Activated CD4-positive, alpha-beta T cell treated with anti-CD3 and anti-CD28 coated beads, Interleukin-2, amount 10 ng/mL, durations not matched to agents 7 days and 5 days (primary cell): Measurements from ENCODE around the gene MICALL1. TPM values are rescaled to one million over a fixed set of nuclear protein-coding genes. Genes with fewer than 3 reads are reported as not detected.
"Not testable (repeated sequence)": the region's sequence is repeated elsewhere in the genome, so short reads cannot be mapped to it uniquely, and the experiment has no call there.

Source experiments
- CTCF ChIA-PET: fragments of 350-600 bp; sonication (Branson Sonifier 250); formaldehyde crosslinking; loops from one replicate; lab custom pipeline; 2021; ENCODE audit warnings: antibody characterized with exemption; lab: Charles Lee
- POLR2A ChIA-PET: fragments of 350-600 bp; sonication (Branson Sonifier 250); formaldehyde crosslinking; loops from one replicate; lab custom pipeline; 2021; ENCODE audit warnings: antibody characterized with exemption; lab: Charles Lee
- DNase-seq: peaks from one replicate; pipeline ENCODE4 v3.0.0-alpha.2; 2020
- H3K27ac Mint-ChIP-seq: one replicate; pipeline ENCODE4 v1.8.0; 2021; ENCODE audit warnings: mild to moderate bottlenecking, moderate library complexity, mixed read lengths
- H3K27me3 Mint-ChIP-seq: one replicate; pipeline ENCODE4 v1.8.0; 2021; ENCODE audit warnings: mixed read lengths
- H3K36me3 Mint-ChIP-seq: one replicate; pipeline ENCODE4 v1.8.0; 2021; ENCODE audit warnings: low read depth, mixed read lengths
- H3K4me1 Mint-ChIP-seq: one replicate; pipeline ENCODE4 v1.8.0; 2021; ENCODE audit warnings: mixed read lengths
- H3K4me3 Mint-ChIP-seq: one replicate; pipeline ENCODE4 v1.8.0; 2021; ENCODE audit warnings: mild to moderate bottlenecking, moderate library complexity, mixed read lengths
- H3K9me3 Mint-ChIP-seq: one replicate; pipeline ENCODE4 v1.8.0; 2021; ENCODE audit warnings: mixed read lengths
- total RNA-seq, 2 experiments: library from RNA; stranded (reverse); gene quantifications; one replicate each; pipeline ENCODE4 v1.2.3, GENCODE V29; 2021

The MICALL1 gene
- total RNA-seq, 2 experiments from 2014 or later = 27.6 to 30.7 TPM

DNA sequence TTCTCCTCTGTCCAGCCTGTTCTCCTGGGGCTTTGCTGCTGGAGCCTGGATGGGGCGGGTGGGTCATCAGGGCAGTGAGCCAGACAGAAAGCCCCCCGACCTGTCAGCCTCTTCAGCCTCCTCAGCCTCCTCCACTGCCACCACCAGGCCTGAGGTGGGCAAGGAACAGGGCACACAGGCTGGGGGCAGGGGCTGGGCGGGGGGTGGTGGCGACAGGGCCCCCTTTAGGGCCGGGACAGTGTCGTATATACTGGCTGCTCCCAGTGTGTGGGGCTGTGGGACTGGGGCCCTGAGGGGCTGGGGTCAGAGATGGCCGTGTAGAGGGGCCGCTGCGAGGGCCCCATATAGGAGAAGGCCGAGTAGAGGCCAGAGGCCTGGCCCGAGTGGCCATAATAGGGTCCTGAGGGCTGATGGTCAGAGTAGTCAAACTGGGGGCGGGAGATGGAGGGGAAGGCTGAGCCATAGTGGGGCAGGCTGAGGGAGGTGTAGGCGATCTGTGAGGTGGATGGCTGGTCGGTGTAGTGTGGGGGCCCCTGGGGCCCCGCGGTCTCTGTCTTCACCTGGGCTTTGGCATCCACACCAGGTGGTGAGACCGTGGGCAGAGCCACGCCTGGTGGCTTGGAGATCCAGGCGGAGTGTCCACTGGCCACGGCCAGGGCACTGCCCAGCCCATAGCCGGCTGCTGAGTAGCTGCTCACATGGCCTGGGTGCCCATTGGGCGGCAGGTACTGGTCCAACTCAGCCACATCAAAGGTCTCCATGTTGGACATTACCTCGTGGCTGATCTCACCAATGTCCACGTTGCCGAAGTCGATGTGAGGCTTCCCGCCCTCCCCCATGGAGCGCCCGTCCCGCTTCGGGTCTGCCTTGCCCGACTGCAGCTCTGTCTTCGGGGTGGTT, 67.4 kb downstream of the MICALL1 start:
- Mint-ChIP-seq H3K4me3 (no peak overlapping the region), H3K27ac (no peak overlapping the region), H3K27me3 (no peaks in the 10 kb centered on the region), H3K9me3 (no peaks in the 10 kb centered on the region), H3K36me3 (peaks cover 8% of the 10 kb centered on the region), H3K4me1 (no peaks in the 10 kb centered on the region)
- CTCF ChIA-PET = interaction anchor here (0.6 to 1.3 kb wide), 2 partner anchors 19 to 25 kb away, joined by 3 read pairs; no protein-coding TSS in a partner anchor
- POLR2A ChIA-PET = no interaction called here
- no peak for DNase-seq

DNA sequence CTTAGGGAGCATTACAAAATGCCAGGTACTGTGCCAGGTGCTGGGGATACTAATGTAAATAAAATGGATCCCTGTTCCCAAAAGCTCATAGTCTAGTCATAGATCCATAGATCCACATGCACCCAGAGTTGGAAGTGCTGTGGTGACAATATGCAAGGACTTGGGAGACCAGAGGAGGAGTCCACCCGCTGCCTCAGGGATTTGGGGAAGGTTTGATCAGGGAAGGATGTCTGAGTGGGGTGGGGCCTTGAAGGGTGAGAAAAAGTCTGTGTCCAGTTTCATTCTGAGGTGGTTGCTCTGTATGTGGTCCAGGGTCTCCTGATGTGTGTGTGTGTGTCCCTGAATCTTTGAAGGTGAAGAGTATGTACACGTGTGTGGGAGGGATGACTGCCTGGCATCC, 69.1 kb downstream of the MICALL1 start:
- H3K4me1 Mint-ChIP-seq = no peaks in the 10 kb centered on the region
- H3K4me3 Mint-ChIP-seq = no peak overlapping the region
- POLR2A ChIA-PET = no interaction called here
- no peak overlapping the region for H3K27ac Mint-ChIP-seq
- no peaks in the 10 kb centered on the region for H3K9me3 Mint-ChIP-seq
- H3K27me3 Mint-ChIP-seq = no peaks in the 10 kb centered on the region
- H3K36me3 Mint-ChIP-seq = peaks cover 2% of the 10 kb centered on the region
- no peak for DNase-seq
- CTCF ChIA-PET = no interaction called here

DNA sequence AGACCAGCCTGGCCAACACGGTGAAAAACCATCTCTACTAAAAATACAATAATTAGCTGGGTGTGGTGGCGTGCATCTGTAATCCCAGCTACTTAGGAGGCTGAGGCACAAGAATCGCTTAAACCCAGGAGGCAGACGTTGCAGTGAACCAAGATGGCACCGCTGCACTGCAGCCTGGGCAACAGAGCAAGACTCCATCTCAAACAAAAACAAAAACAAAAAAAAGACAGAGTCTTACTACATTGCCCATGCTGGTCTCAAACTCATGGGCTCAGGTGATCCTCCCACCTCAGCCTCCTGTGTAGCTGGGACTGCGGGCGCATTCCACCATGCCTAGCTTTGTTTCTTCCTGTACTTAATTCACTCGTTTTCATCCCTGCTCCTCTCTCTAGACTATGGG, 69.9 kb downstream of the MICALL1 start:
- H3K4me1 Mint-ChIP-seq, DNase-seq, H3K36me3 Mint-ChIP-seq, H3K9me3 Mint-ChIP-seq, H3K27ac Mint-ChIP-seq, POLR2A ChIA-PET, H3K27me3 Mint-ChIP-seq, H3K4me3 Mint-ChIP-seq: not testable (repeated sequence)
- CTCF ChIA-PET = interaction anchor here (0.6 to 1.7 kb wide), 3 partner anchors 9 to 41 kb away, joined by 3 to 4 read pairs (median 3); no protein-coding TSS in a partner anchor

DNA sequence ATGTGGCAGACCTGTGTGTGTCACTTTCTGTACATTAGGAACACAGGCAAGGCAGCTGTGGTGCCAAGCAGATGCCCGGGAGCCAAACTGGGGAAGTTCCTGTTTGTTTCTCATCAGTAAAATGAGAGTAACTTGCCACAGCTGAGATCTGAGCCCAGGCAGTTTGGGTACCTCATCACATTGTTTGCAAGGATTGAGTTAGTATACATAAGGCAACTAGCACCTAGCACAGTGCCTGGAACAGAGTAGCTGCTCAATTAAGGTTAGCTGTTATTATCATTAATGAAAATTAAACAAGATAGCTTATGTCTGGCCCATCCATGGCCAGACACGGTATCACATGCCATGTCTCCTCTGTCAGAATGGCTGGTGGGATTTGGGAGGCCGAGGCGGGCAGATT, 70.5 kb downstream of the MICALL1 start:
- Mint-ChIP-seq H3K4me3 (no peak overlapping the region), H3K27ac (no peak overlapping the region), H3K36me3 (peaks cover 2% of the 10 kb centered on the region), H3K4me1 (no peaks in the 10 kb centered on the region), H3K27me3 (no peaks in the 10 kb centered on the region), H3K9me3 (no peaks in the 10 kb centered on the region)
- ChIA-PET CTCF (interaction anchor here (0.8 to 1.7 kb wide), 2 partner anchors 9 to 11 kb away, joined by 3 to 4 read pairs; no protein-coding TSS in a partner anchor), POLR2A (no interaction called here)
- DNase-seq = no peak

- Mint-ChIP-seq H3K27ac (no peak overlapping the region), H3K36me3 (no peaks in the 10 kb centered on the region), H3K4me3 (no peak overlapping the region), H3K4me1 (no peaks in the 10 kb centered on the region), H3K9me3 (no peaks in the 10 kb centered on the region), H3K27me3 (no peaks in the 10 kb centered on the region)
- POLR2A ChIA-PET = no interaction called here
- no peak for DNase-seq
- CTCF ChIA-PET = no interaction called here
Measured at GRCh38 chr22:37979782-37980181, 73.7 kb downstream of the MICALL1 start.

GRCh38 chr22:37981282-37982011, 75.3 kb downstream of the MICALL1 start:
- H3K27me3 Mint-ChIP-seq = no peaks in the 10 kb centered on the region
- no peak for DNase-seq
- CTCF ChIA-PET = no interaction called here
- POLR2A ChIA-PET = no interaction called here
- H3K4me3 Mint-ChIP-seq = no peak overlapping the region
- no peaks in the 10 kb centered on the region for H3K36me3 Mint-ChIP-seq
- no peaks in the 10 kb centered on the region for H3K4me1 Mint-ChIP-seq
- H3K9me3 Mint-ChIP-seq = no peaks in the 10 kb centered on the region
- H3K27ac Mint-ChIP-seq = no peak overlapping the region

- ChIA-PET CTCF (no interaction called here), POLR2A (no interaction called here)
- H3K4me1 Mint-ChIP-seq = no peaks in the 10 kb centered on the region
- no peak overlapping the region for H3K4me3 Mint-ChIP-seq
- no peaks in the 10 kb centered on the region for H3K9me3 Mint-ChIP-seq
- H3K36me3 Mint-ChIP-seq = no peaks in the 10 kb centered on the region
- no peak for DNase-seq
- H3K27ac Mint-ChIP-seq = no peak overlapping the region
- no peaks in the 10 kb centered on the region for H3K27me3 Mint-ChIP-seq
Measured at GRCh38 chr22:37982151-37982785, 76.2 kb downstream of the MICALL1 start.

DNA sequence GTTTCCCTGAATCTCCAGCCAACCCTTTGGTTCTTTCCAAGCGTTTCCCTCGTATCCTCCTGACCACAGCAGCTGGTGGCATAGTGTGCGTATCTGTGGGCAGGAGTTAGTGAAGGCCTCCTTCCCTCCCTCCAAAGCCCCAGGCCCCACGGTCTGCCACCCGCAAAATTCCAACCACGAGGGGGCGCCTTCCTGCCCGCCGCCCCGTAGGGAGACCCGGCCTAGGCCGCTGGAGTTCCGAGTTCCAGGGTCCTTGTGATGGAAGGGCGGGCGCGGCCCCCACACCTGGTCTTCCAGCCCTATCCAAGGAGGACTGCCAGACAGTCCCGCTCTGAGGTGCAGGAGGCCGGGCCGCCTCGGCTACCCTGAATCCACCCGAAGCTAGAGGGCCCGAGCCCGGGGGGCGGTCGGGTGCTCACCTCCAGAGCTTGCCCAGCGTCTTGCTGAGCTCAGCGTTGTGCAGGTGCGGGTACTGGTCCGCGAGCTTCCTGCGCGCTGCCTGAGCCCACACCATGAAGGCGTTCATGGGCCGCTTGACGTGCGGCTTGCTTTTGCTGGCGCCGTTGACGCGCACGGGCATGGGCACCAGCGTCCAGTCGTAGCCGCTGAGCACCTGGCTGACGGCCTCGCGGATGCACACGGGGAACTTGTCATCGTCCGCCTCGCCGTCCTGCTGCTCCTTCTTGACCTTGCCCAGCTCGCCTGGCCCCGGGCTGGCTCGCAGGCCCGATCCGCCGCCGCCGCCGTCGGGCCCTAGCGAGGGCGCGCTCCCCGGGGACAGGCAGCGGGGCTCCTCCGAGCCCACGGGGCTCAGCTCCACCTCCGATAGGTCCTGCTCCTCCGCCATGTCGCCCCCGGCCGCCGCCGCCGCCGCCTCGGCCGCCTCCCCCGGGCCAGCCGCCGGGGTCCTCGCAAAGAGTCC, 77.1 kb downstream of the MICALL1 start:
- no peak overlapping the region for H3K27ac Mint-ChIP-seq
- DNase-seq = no peak
- POLR2A ChIA-PET = no interaction called here
- H3K36me3 Mint-ChIP-seq = no peaks in the 10 kb centered on the region
- H3K4me1 Mint-ChIP-seq = no peaks in the 10 kb centered on the region
- H3K9me3 Mint-ChIP-seq = no peaks in the 10 kb centered on the region
- CTCF ChIA-PET = no interaction called here
- H3K4me3 Mint-ChIP-seq = no peak overlapping the region
- H3K27me3 Mint-ChIP-seq = no peaks in the 10 kb centered on the region

DNA sequence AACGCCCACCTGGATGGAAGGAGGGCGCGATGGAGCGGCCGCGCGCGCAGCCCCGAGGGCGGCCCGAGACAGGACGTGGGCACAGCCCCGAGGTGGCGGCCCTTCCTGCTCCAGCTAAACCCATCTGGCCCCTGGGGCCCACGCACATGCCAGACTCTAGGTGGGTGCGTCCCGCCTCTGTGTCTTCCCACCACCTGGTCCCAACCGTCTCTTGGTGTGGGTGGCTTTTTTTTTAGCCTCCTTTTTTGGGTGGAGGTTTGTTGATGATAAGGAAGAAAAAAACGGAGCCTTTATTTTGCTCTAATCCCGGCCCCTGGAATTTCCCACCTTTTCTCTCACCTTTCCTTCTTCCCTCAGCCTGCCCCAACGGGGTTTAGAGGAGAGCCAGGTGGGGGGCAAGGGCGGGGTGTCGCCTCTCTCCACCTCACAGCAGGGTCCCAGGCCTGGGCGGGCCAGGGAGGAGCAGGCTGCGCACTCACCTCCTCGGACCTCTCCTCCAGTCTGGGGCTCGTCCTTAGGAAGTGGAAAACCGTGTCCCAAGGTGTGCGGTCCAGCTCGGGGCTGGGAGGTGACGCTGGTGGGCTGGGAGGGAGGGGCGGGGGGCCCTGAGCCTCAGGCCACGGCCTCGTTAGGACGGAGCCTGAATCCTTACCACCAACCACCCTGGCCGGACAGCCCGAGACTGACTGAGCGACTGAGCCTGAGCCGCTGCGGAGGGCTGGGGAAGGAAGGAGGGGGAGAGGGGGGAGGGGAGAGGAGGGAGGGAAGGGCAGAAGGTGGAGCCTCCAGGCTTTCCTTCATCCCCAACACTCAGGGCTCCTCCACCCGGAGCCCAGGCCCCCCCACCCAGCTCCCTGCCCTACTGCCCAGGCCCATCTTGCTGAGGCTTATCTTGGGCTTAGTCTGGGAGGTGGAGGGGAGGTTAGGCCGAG, 78.0 kb downstream of the MICALL1 start, which contains the start of gene SOX10:
TSS of gene SOX10 (minus strand) at position 696 of the 932 bp plus-strand sequence. CDS start 771 bp downstream, outside the sequence.
- Mint-ChIP-seq H3K27me3 (no peaks in the 10 kb centered on the region), H3K4me1 (no peaks in the 10 kb centered on the region), H3K27ac (no peak within 1 kb of the TSS), H3K9me3 (no peaks in the 10 kb centered on the region), H3K4me3 (no peak within 1 kb of the TSS), H3K36me3 (no peaks in the 10 kb centered on the region)
- CTCF ChIA-PET = interaction anchor here (0.5 kb wide), 1 partner anchor 1404 kb away, joined by 3 read pairs; no protein-coding TSS in a partner anchor
- POLR2A ChIA-PET = no interaction called here
- DNase-seq = no peak

GRCh38 chr22:37985050-37985585, 79.0 kb downstream of the MICALL1 start:
- Mint-ChIP-seq H3K9me3 (no peaks in the 10 kb centered on the region), H3K4me3 (no peak overlapping the region), H3K27ac (no peak overlapping the region), H3K4me1 (no peaks in the 10 kb centered on the region), H3K27me3 (no peaks in the 10 kb centered on the region), H3K36me3 (no peaks in the 10 kb centered on the region)
- ChIA-PET POLR2A (no interaction called here), CTCF (interaction anchor here (0.5 kb wide), 1 partner anchor 1403 kb away, joined by 3 read pairs; no protein-coding TSS in a partner anchor)
- no peak for DNase-seq

- Mint-ChIP-seq H3K36me3 (no peaks in the 10 kb centered on the region), H3K4me1 (no peaks in the 10 kb centered on the region), H3K27me3 (no peaks in the 10 kb centered on the region), H3K9me3 (no peaks in the 10 kb centered on the region), H3K27ac (no peak overlapping the region), H3K4me3 (no peak overlapping the region)
- POLR2A ChIA-PET = no interaction called here
- DNase-seq = no peak
- CTCF ChIA-PET = no interaction called here
Measured at GRCh38 chr22:37985751-37986281, 79.7 kb downstream of the MICALL1 start.
